Subcutaneous adipose tissue (tissue), 4 donors: ENCODE measurements around the gene CNIH2. TPM values are rescaled to one million over a fixed set of nuclear protein-coding genes. Genes with fewer than 3 reads are reported as not detected.

Experiments used
- total RNA-seq, 4 donors: library from RNA; depleted of rRNA; stranded (reverse); fragments of >200 nt; gene quantifications; one replicate each; pipeline ENCODE4 v1.1.0, GENCODE V29; 2016
- TF ChIP-seq, protein P1 (sequence below): fragments of 450-650 bp; IDR thresholded peaks from one replicate; pipeline ENCODE4 v1.5.1; 2016; ENCODE audit warnings: low read depth, mild to moderate bottlenecking, control low read depth, antibody characterized with exemption, moderate library complexity

Gene CNIH2
- total RNA-seq, 4 donors from 2014 or later = not detected

DNA sequence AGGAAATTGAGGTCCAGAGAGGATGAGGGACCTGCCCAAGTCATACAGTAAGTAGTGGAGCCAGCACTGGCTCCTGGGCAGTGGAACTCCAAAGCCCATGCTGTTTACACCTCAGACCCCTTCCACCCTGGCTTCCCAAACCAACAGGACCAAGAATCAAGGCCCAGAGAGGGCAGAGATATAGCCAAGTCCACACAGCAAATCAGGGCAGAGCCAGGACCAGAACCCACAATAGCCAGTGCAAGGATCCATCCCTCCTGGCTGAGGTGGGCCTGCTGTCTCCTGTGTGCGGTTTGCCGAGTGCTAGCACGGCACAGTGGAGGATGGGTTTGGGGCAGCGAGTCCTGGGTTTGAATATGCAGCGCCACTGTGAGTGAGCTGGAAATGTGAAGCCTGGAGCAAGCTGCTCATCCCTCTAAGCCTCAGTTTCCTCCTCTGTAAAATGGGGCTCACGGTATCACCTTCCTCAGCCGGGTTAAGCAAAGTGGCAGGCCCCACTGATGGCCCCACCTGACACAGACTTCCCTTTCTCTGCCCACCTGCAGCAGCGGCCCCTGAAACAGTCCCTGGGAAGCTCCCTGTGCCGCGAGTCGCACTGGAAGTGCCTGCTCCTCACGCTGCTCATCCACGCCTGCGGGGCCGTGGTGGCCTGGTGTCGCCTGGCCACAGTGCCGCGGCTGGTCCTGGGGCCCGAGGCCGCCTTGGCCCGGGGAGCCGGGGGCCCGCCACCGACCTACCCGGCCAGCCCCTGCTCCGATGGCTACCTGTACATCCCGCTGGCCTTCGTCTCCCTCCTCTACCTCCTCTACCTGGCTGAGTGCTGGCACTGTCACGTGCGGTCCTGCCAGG is 16.0 kb downstream of the CNIH2 start:
- TF ChIP-seq, protein P1, sequence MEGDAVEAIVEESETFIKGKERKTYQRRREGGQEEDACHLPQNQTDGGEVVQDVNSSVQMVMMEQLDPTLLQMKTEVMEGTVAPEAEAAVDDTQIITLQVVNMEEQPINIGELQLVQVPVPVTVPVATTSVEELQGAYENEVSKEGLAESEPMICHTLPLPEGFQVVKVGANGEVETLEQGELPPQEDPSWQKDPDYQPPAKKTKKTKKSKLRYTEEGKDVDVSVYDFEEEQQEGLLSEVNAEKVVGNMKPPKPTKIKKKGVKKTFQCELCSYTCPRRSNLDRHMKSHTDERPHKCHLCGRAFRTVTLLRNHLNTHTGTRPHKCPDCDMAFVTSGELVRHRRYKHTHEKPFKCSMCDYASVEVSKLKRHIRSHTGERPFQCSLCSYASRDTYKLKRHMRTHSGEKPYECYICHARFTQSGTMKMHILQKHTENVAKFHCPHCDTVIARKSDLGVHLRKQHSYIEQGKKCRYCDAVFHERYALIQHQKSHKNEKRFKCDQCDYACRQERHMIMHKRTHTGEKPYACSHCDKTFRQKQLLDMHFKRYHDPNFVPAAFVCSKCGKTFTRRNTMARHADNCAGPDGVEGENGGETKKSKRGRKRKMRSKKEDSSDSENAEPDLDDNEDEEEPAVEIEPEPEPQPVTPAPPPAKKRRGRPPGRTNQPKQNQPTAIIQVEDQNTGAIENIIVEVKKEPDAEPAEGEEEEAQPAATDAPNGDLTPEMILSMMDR = no peak

DNA sequence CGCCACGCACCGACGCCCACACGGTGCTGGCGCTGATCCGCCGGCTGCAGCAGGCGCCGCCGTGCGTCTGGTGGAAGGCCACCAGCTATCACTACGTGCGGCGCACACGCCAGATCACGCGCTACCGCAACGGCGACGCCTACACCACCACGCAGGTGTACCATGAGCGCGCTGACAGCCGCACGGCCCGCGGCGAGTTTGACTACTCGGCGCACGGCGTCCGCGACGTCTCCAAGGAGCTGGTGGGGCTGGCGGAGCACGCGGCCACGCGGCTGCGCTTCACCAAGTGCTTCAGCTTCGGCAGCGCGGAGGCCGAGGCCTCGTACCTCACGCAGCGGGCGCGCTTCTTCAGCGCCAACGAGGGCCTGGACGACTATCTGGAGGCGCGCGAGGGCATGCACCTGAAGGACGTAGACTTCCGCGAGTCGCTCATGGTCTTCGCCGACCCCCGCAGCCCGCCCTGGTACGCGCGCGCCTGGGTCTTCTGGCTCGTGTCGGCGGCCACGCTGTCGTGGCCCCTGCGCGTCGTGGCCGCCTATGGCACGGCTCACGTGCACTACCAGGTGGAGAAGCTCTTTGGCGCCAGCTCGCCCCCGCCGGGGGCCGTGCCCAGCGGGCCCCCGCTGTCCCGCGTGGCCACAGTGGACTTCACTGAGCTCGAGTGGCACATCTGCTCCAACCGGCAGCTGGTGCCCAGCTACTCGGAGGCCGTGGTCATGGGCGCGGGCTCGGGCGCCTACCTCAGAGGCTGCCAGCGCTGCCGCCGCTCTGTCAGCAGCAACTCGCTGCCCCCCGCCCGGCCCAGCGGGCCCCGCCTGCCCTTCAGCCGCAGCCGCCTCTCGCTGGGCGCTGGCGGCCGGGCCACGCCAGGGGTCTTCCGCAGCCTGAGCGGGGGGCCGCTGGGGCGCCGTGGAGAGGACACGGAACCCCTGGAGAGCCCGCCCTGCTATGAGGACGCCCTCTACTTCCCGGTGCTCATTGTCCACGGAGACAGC is 16.9 kb downstream of the CNIH2 start:
- TF ChIP-seq, protein P1 = no peak

- TF ChIP-seq, protein P1 = no peak
Measured at GRCh38 chr11:66297610-66298009, 19.6 kb downstream of the CNIH2 start.

DNA sequence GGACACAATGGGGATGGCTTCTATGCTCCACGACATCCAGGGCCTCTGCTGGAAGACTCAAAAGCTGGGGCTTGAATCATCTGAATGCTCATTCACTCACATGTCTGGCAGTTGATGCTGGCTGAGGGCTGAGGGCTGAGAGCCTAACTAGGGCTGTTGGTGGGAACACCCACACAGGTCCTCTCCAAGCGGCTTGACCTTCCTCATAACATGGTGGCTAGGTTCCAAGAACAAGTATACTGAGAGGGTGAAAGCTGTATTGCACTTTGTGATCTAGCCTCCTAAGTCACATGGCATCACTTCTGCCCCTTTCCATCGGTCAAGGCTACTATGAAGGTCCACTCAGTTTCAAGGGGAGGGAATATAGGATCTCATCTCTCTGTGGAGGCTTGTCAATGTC is 21.2 kb downstream of the CNIH2 start:
- TF ChIP-seq, protein P1 = no peak

DNA sequence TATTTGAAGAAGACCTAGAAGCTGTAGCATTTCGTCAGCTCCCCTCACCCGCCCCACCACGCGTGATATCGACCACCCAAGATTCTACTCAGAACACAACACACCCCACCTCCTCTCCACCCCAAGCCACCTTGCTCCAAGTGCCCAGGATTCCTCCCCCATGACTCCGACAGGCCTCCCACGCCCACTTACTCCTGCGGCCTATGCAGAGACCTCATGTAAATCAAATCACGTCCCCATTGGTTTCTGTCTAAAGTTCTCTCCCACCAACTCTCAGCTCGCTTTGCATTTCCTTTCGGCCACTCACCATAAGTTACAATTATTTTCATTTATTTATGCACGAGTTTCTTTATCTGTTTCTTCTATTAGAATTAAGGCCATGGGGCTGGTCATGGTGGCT is 24.7 kb downstream of the CNIH2 start:
- TF ChIP-seq, protein P1 = no peak

- TF ChIP-seq, protein P1 = no peak
Measured at GRCh38 chr11:66309475-66309874, 31.5 kb downstream of the CNIH2 start.

GRCh38 chr11:66310324-66310723 is 32.3 kb downstream of the CNIH2 start:
- TF ChIP-seq, protein P1 = no peak
